ENCODE measurements around the gene APBB1IP.
"Not testable (repeated sequence)": the region's sequence is repeated elsewhere in the genome, so short reads cannot be mapped to it uniquely, and the experiment has no call there.

The APBB1IP gene

DNA sequence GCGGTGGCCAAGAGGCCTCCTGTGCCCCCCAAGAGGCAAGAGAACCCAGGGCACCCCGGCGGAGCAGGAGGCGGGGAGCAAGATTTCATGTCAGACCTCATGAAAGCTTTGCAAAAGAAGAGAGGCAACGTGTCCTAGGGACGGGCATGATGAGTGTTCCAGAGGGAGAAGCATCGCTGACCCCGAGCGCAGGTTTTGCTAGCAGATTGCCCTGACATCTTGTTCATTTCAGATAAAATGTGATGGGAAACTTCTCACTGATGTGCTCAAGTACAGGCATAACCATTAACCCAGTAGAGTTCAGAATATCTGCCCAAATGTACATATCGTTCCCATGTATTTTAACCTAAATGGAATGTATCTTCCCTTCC lies 129.2 kb downstream of the APBB1IP start:
- DNase-seq = no peak

DNA sequence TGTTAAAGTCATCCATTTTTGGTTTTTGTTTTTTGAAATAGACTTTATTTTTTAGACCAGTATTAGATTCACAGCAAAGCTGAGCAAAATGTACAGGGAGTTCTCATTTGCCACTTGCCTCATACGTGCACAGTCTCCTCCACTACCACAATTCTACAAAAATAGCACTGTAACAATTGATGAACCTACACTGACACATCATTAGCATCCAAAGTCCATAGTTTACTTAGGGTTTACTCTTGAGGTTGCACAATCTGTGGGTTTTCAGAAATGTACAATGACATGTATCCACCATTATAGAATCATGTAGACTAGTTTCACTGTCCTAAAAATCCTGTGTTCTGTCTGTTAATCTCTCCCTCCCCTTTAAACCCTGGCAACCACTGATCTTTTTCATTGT lies 133.5 kb downstream of the APBB1IP start:
- no peak for DNase-seq

DNA sequence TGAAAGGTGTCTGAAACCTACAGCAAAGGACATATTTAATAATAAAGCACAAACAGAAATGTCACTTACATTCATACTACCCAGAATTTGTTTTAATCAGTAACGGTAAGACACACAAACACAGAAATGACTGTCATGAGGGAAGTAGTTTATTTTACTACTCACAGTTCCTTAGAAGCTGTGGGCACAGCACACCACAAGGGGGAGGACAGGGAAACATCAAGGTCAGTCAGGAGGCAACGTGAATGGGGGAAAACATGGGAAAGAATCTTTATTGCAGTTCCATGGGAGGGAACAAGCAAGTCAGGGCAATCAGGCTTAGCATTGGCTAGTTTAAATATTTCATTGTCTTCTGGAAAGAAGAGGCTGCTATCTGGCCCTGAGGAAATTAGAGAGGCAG lies 135.5 kb downstream of the APBB1IP start:
- DNase-seq = no peak

DNA sequence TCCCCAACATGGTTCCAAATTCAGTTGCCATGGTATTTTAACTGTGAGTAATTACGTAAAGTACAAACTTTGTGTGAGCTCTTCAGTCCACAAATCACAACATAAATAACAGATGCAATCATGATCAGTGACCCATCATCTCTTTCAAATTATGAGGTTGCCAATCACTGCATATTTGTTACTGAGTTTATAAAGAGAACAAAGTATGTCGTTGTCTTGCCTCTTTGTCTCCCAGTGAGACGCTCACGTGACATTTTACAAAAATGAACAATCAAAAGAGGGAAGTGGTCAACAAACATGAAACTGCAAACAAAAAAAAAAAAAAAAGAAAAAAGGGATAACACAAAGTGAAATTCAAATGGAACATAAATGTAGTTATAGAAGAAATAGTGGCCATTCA lies 136.6 kb downstream of the APBB1IP start:
- DNase-seq = no peak

DNA sequence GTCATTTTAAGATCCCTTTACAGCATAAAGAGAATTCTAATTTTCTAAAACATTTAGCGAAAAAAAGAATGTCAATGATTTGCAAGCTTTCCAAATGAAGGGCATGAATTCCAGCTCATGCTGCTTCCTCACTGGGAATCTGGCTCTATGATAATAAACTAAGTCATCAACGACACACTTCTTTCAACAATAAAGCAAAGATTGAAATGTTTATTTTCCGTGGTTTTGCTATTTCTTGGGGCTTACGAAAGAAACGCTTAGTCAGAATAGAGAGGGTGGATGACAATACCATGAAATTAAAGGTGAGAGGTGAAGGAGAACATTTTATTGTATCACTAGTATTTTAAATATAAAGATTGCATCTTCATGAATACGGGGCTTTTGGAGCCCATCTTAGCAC lies 140.2 kb downstream of the APBB1IP start:
- DNase-seq = not testable (repeated sequence)

DNA sequence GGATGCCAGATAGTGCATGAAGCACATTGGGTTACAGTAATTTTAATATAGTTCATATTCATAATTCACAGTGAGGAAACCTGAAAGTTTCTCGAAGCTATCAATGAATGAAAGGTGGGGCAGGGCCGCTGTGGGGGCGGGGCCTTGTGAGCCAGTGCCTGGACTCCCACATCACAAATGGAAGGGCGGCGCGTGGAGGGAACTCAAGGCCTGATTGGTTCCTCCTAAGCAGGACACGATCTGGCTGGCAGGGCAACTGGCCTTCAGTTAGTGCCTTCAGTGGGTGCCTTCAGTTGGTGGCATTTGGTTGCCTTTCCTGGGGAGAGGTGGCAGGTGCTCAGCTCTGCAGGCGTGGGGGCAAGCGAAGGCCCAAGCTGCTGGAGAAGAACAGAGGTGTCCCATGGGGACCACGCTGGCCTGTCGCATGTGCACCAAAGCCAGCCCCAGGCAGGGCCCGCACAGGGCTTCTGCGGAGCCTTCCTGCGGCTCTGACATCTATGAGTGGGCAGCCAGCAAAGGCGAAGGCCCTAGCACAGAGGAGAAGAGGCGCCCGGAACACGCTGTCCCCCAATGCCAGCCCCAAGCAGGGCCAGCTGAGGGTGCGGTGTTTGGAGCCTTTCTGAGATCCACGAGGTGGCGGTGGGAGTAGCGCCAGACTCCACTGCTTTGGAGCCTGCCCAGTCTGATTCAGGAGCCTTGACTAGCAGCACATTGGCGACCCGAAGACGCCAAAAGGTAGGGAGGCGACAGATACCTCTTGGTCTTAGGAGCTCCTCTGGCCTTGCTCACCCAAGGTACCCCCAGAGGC lies 141.3 kb downstream of the APBB1IP start:
- no peak for DNase-seq

DNA sequence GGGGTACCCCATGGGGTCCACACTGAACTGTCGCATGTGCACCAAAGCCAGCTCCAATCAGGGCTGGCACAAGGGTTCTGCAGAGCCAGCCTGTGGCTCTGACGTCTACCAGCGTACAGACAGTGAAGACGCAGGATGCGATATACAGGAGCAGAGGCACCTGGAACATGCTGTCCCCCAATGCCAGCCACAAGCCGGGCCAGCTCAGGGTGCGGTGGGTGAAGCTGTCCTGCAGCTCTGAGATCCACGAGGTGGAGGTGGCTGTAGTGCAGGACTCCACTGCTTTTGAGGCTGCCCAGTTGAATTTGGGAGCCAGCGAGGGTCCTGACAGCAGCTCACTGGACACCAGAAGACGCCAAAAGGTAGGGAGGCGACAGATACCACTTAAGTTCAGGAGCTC lies 148.1 kb downstream of the APBB1IP start:
- no peak for DNase-seq

DNA sequence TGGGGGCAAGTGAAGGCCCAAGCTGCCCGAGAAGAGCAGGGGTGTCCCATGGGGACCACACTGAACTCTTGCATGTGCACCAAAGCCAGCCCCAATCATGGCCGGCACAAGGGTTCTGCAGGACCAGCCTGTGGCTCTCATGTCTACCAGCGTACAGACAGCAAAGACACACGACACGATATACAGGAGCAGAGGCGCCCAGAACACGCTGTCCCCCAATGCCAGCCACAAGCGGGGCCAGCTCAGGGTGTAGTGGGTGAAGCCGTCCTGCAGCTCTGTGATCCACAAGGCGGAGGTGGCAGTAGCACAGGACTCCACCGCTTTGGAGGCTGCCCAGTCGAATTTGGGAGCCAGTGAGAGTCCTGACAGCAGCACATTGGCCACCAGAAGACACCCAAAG lies 150.5 kb downstream of the APBB1IP start:
- no peak for DNase-seq

DNA sequence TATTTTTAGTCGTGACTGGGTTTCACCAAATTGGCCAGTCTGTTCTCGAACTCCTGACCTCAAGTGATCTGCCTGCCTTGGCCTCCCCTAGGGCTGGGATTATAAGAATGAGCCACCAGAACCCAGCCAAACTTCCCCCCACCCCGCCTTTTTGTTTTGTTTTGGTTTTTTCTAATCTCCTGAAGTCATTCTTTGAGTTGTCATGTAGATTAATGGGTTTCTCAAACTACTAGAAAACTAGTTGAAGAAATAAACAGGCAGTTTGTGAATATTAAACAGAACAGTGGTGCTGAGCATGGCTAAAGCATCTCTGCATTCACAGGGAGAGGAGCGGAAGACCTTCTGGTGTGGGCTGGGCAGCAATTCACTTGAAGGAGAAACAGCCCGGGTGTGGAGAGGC lies 151.7 kb downstream of the APBB1IP start:
- not testable (repeated sequence) for DNase-seq

DNA sequence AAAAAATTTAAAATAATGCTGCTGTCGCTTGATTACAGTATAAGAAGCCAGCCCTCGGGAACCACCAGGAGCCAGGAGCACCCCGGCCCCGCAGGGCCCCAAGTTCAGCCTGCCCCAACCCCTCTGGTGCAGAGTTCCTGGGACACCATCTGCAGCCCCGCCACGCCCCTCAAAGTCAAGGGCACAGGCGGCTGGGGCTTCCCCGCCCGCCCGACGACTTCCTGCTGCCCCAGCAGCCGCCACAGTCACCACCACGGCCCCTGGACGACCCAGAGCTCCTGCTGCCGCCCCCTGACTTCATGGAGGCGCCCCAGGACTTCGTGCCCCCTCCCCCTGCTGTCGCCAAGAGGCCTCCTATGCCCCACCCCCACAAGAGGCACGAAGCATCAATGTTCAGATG lies 155.8 kb downstream of the APBB1IP start:
- DNase-seq = no peak

DNA sequence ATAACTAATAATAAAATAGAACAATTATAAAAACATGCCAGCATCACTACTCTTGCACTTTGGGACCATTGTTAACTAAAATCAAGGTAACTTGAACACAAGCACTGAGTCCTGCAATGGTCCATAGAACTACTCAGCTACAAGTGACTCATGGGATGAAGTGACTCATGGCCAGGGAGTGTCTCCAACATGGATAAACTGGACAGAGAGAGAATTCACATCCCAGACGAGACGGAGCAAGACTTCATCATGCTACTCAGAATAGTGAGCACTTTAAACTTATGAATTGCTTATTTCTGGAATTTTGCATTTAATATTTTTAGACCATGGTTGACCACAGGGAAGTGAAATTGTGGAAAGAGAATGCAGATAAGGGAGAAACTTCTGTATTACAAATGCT lies 165.1 kb downstream of the APBB1IP start:
- DNase-seq = not testable (repeated sequence)

DNA sequence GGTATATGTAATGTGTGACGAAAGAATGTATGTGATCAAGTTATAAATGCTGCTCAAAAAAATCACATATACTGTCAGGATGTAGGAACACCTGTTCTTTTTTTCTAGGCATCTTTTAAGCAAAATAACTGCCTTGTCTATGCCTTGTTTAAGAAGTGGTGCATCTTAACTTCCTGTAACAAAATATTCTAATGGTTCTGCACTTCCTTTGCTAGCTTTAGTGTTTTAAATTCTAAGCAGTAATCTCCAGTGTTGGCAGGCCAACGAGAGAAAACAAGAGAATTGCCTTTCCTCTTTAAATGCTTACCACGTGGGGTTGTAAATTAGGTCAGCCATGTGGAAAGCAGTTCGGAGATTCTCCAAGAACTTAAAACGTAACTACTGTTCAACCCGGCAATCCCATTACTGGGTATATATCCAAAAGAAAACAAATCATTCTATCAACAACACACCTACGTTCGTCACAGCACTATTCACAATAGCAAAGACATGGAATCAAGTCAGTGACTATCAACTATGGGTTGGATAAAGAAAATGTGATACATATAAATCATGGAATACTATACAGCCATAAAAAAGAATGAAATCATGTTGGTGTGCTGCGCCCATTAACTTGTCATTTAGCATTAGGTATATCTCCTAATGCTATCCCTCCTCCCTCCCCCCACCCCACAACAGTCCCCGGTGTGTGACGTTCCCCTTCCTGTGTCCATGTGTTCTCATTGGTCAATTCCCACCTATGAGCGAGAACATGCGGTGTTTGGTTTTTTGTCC lies 166.4 kb downstream of the APBB1IP start:
- not testable (repeated sequence) for DNase-seq

DNA sequence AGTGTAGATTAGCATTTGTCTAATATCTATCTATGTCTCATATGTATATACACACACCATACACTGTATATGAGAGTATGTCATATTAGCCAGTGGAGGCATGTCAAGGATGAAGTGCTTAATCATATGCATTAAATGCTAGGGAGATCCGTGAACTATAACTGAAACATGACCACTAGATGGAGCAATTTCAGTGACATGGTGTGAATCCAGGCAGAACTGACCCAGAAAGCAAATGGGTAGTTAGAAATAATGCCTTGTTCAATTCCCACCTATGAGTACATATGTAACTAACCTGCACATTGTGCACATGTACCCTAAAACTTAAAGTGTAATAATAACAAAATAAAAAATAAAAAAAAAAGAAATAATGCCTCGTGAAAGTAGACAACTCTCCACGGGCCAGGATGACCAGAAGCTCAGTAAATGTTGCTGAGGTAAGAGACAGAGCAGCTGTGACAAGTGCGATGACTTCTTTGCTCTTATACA lies 168.3 kb downstream of the APBB1IP start:
- DNase-seq = not testable (repeated sequence)

DNA sequence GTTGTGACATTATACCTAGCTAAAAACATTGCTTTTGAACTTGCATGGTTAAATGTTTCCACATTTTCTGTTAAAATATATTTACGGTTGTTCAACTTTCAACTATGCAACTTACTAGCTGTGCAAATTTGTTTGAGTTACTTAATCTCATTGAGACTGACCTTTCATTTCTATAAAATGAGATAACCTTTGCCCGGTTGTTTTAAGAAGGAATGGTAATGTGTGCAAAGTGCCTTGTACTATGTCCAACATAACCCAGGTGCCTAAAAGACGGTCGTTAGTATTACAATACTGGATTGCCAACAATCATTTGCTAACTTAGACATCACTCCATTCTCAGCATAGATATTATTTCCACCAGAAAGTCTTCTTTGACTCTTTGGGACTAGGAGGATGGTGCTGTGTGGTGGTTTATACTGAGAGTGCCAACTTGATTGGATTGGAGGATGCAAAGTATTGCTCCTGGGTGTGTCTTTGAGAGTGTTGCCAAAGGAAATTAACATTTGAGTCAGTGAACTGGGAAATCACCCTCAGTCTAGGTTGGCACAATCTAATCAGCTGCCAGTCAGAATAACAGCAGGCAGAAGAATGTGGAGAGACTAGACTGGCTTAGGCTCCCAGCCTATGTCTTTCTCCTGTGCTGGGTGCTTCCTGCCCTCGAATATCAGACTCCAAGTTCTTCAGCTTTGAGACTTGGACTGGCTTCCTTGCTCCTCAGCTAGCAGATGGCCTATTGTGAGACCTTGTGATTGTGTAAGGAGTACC lies 174.2 kb downstream of the APBB1IP start:
- DNase-seq = no peak
